NCI-H1930 (cell line): ENCODE results near the gene STAC.
"Not testable (repeated sequence)": the region's sequence is repeated elsewhere in the genome, so short reads cannot be mapped to it uniquely, and the experiment has no call there.

Source experiments
- DNase-seq, 2 experiments: peaks; one replicate each; lab custom pipeline; 2025; lab: John Stamatoyannopoulos, UW

Gene STAC

GRCh38 chr3:36477655-36478054, 97.4 kb downstream of the STAC start:
- DNase-seq: no peak

GRCh38 chr3:36480911-36481648, 100.8 kb downstream of the STAC start:
- DNase-seq: no peak

- no peak for DNase-seq
Measured at GRCh38 chr3:36482256-36482655, 102.0 kb downstream of the STAC start.

- DNase-seq: no peak
Measured at GRCh38 chr3:36482880-36483279, 102.6 kb downstream of the STAC start.

- no peak for DNase-seq
Measured at GRCh38 chr3:36483709-36484108, 103.4 kb downstream of the STAC start.

- DNase-seq: no peak
Measured at GRCh38 chr3:36484386-36484785, 104.1 kb downstream of the STAC start.

- DNase-seq: no peak
Measured at GRCh38 chr3:36486009-36486795, 105.9 kb downstream of the STAC start.

- DNase-seq: no peak
Measured at GRCh38 chr3:36487616-36488015, 107.3 kb downstream of the STAC start.

GRCh38 chr3:36488077-36488789, 107.9 kb downstream of the STAC start:
- no peak for DNase-seq

- DNase-seq: no peak
Measured at GRCh38 chr3:36489101-36489500, 108.8 kb downstream of the STAC start.

GRCh38 chr3:36489679-36490425, 109.5 kb downstream of the STAC start:
- DNase-seq: no peak

GRCh38 chr3:36493051-36493450, 112.7 kb downstream of the STAC start:
- DNase-seq: no peak

- DNase-seq: no peak
Measured at GRCh38 chr3:36494461-36495109, 114.3 kb downstream of the STAC start.

- no peak for DNase-seq
Measured at GRCh38 chr3:36496684-36497633, 116.7 kb downstream of the STAC start.

- DNase-seq: not testable (repeated sequence)
Measured at GRCh38 chr3:36500053-36500452, 119.7 kb downstream of the STAC start.

GRCh38 chr3:36501616-36502015, 121.3 kb downstream of the STAC start:
- no peak for DNase-seq

- DNase-seq: no peak
Measured at GRCh38 chr3:36505393-36505792, 125.1 kb downstream of the STAC start.

- no peak for DNase-seq
Measured at GRCh38 chr3:36511791-36512486, 131.6 kb downstream of the STAC start.

GRCh38 chr3:36512555-36512954, 132.3 kb downstream of the STAC start:
- DNase-seq: no peak

GRCh38 chr3:36514171-36514570, 133.9 kb downstream of the STAC start:
- no peak for DNase-seq
